Measurements from ENCODE around the gene BCAR1.

Gene BCAR1

GRCh38 chr16:75198135-75198600, 53.3 kb downstream of the BCAR1 start:
- no peak for DNase-seq

GRCh38 chr16:75197522-75198134, 53.8 kb downstream of the BCAR1 start:
- DNase-seq, result no peak

GRCh38 chr16:75196836-75197235, 54.6 kb downstream of the BCAR1 start:
- no peak for DNase-seq

GRCh38 chr16:75195811-75196790, 55.3 kb downstream of the BCAR1 start:
- DNase-seq, result no peak

GRCh38 chr16:75193730-75194444, 57.5 kb downstream of the BCAR1 start:
- DNase-seq, result no peak

GRCh38 chr16:75193265-75193650, 58.2 kb downstream of the BCAR1 start:
- DNase-seq, result no peak

GRCh38 chr16:75192606-75193264, 58.7 kb downstream of the BCAR1 start:
- DNase-seq, result no peak

- DNase-seq, result no peak
These were observed 61.7 kb downstream of the BCAR1 start for GRCh38 chr16:75189638-75190245.

- no peak for DNase-seq
These were observed 62.5 kb downstream of the BCAR1 start for GRCh38 chr16:75188832-75189477.

- DNase-seq, result no peak
These were observed 69.8 kb downstream of the BCAR1 start for GRCh38 chr16:75181630-75182029.

- DNase-seq, result no peak
These were observed 72.2 kb downstream of the BCAR1 start for GRCh38 chr16:75179208-75179607.
